GM12865 (cell line): ENCODE measurements around the gene ATP6V0C.

Experiments
- DNase-seq: peaks from one replicate; pipeline ENCODE4 v3.0.0; 2010; ENCODE audit warnings: low read depth
- H3K4me3 ChIP-seq: 2 replicates; pipeline ENCODE4 v1.5.1; 2011; ENCODE audit warnings: mild to moderate bottlenecking, low read depth, low read length, control low read depth
- CTCF ChIP-seq: IDR thresholded peaks from 2 replicates; pipeline ENCODE4 v1.5.1; 2011; ENCODE audit warnings: low read length, control low read depth, low read depth, inconsistent platforms; ENCODE audit not compliant: insufficient read depth; ENCODE audit errors: missing control alignments

ATP6V0C gene

GRCh38 chr16:2526135-2526534 is 12.4 kb downstream of the ATP6V0C start:
- H3K4me3 ChIP-seq: no peak overlapping the region
- no peak for TF ChIP-seq CTCF
- no peak for DNase-seq

GRCh38 chr16:2527071-2527783 is 13.5 kb downstream of the ATP6V0C start:
- no peak overlapping the region for H3K4me3 ChIP-seq
- TF ChIP-seq CTCF: no peak
- DNase-seq: no peak

- H3K4me3 ChIP-seq: no peak overlapping the region
- no peak for DNase-seq
- no peak for TF ChIP-seq CTCF
Observed at GRCh38 chr16:2527784-2528100, 14.0 kb downstream of the ATP6V0C start.

- no peak overlapping the region for H3K4me3 ChIP-seq
- DNase-seq: no peak
- TF ChIP-seq CTCF: no peak
Observed at GRCh38 chr16:2528161-2529060, 14.7 kb downstream of the ATP6V0C start.

GRCh38 chr16:2529061-2529931 is 15.5 kb downstream of the ATP6V0C start:
- H3K4me3 ChIP-seq: no peak overlapping the region
- no peak for DNase-seq
- no peak for TF ChIP-seq CTCF

- H3K4me3 ChIP-seq: no peak overlapping the region
- no peak for TF ChIP-seq CTCF
- DNase-seq: no peak
Observed at GRCh38 chr16:2529961-2530628, 16.3 kb downstream of the ATP6V0C start.
